Measurements from ENCODE around the gene SZRD1.

- no peak for TF ChIP-seq GATA2 (IDR thresholded peaks at IDR 0.05; ENCODE audit: low read depth, low read length)
- no peak for TF ChIP-seq GATA3 (IDR thresholded peaks at IDR 0.05; ENCODE audit: low read depth, low read length)
Observed at GRCh38 chr1:16440131-16440469, 73.1 kb downstream of the SZRD1 start.
